Endothelial cell of umbilical vein (primary cell): ENCODE results near the gene WDR27. TPM values are rescaled to one million over a fixed set of nuclear protein-coding genes. Genes with fewer than 3 reads are reported as not detected.

Experiments used
- BruUV-seq: library from RNA; stranded (reverse); fragments of 400-500 nt; replicated peaks from 2 replicates; lab custom pipeline; 2021; lab: Mats Ljungman, UMichigan
- CTCF ChIA-PET: fragments of 300-600, 350-600 bp; sonication (Branson Sonifier 250); formaldehyde crosslinking; loops from one replicate; lab custom pipeline; 2021; ENCODE audit warnings: antibody characterized with exemption, inconsistent platforms; lab: Charles Lee
- POLR2A ChIA-PET: fragments of 300-600, 350-600 bp; sonication (Branson Sonifier 250); formaldehyde crosslinking; loops from one replicate; lab custom pipeline; 2021; ENCODE audit warnings: antibody characterized with exemption, inconsistent platforms; lab: Charles Lee
- DNase-seq: peaks from one replicate; pipeline ENCODE4 v3.0.0-alpha.2; 2011; ENCODE audit warnings: low read depth, low spot score
- FAIRE-seq: peaks from 2 replicates; lab custom pipeline; 2011; peaks lifted over from hg19 to GRCh38; lab: Jason Lieb, UNC
- H2AFZ ChIP-seq: 2 replicates; pipeline ENCODE4 v1.6.0; 2012; ENCODE audit warnings: low read depth, low read length, control low read depth, inconsistent platforms
- H3K27ac ChIP-seq: 2 replicates; pipeline ENCODE4 v1.5.1; 2011; ENCODE audit warnings: low read depth, mild to moderate bottlenecking, control low read depth, low read length, moderate library complexity; ENCODE audit not compliant: insufficient read depth
- H3K27me3 ChIP-seq, 2 experiments: 2 replicates each; pipeline versions ENCODE4 v1.6.0 to v1.6.1; 2011; ENCODE audit warnings: low read length in 2 of 2, mixed read lengths in 1 of 2; ENCODE audit not compliant: control insufficient read depth in 2 of 2, insufficient read depth in 2 of 2
- H3K36me3 ChIP-seq, 2 experiments: 2 replicates in 1 of 2; 3 replicates in 1 of 2; pipeline ENCODE4 v1.5.1; 2011; ENCODE audit warnings: low read length in 2 of 2, mild to moderate bottlenecking in 1 of 2, moderate library complexity in 1 of 2; ENCODE audit not compliant: control insufficient read depth in 2 of 2, insufficient read depth in 2 of 2; ENCODE audit errors: extremely low read depth in 1 of 2
- H3K4me1 ChIP-seq: 3 replicates; pipeline ENCODE4 v1.5.1; 2011; ENCODE audit warnings: mild to moderate bottlenecking, low read length; ENCODE audit not compliant: control insufficient read depth, insufficient read depth; ENCODE audit errors: extremely low read depth
- H3K4me2 ChIP-seq: 2 replicates; pipeline ENCODE4 v1.6.1; 2011; ENCODE audit warnings: low read length, control low read depth, mixed read lengths; ENCODE audit not compliant: insufficient read depth
- H3K4me3 ChIP-seq, 3 experiments: fragments of 200-600 bp in 1 of 3; sonication (generic), shearing (Covaris generic) in 1 of 3; replicated peaks in 1 of 3; 2 replicates each; pipeline ENCODE4 v1.5.1; 2011 to 2016; ENCODE audit warnings: control low read depth in 3 of 3, low read length in 3 of 3, mild to moderate bottlenecking in 2 of 3, inconsistent platforms in 1 of 3, low read depth in 1 of 3, moderate library complexity in 1 of 3; ENCODE audit not compliant: insufficient read depth in 1 of 3
- H3K79me2 ChIP-seq: 2 replicates; pipeline ENCODE4 v1.6.0; 2012; ENCODE audit warnings: low read length, inconsistent platforms; ENCODE audit not compliant: control insufficient read depth, insufficient read depth
- H3K9ac ChIP-seq: replicated peaks from 2 replicates; pipeline ENCODE3; 2011; ENCODE audit warnings: low read length, control low read depth; ENCODE audit not compliant: insufficient read depth; ENCODE audit errors: extremely low read depth
- H3K9me1 ChIP-seq: replicated peaks from 3 replicates; pipeline ENCODE4 v1.6.0; 2011; ENCODE audit warnings: mild to moderate bottlenecking, low read length; ENCODE audit not compliant: control insufficient read depth, insufficient read depth; ENCODE audit errors: extremely low read depth
- H3K9me3 ChIP-seq: replicated peaks from 2 replicates; pipeline ENCODE4 v1.5.1; 2012; ENCODE audit warnings: low read length, inconsistent platforms; ENCODE audit not compliant: control insufficient read depth, insufficient read depth
- H4K20me1 ChIP-seq: replicated peaks from 2 replicates; pipeline ENCODE3; 2011; ENCODE audit warnings: mild to moderate bottlenecking, low read length; ENCODE audit not compliant: control insufficient read depth, insufficient read depth; ENCODE audit errors: extremely low read depth
- EZH2 ChIP-seq: IDR thresholded peaks from 2 replicates; pipeline ENCODE4 v1.6.1; 2012; ENCODE audit warnings: borderline replicate concordance, low read depth, mild to moderate bottlenecking, moderate library complexity, low read length, inconsistent platforms; ENCODE audit not compliant: severe bottlenecking
- FOS ChIP-seq: IDR thresholded peaks from 2 replicates; pipeline ENCODE4 v1.6.1; 2011; ENCODE audit warnings: mild to moderate bottlenecking, low read length, moderate library complexity, borderline replicate concordance; ENCODE audit not compliant: insufficient read depth
- GATA2 ChIP-seq: IDR thresholded peaks from 2 replicates; pipeline ENCODE4 v1.7.0; 2011; ENCODE audit warnings: low read depth, mild to moderate bottlenecking, moderate library complexity, mixed read lengths, low read length; ENCODE audit not compliant: insufficient read length, insufficient read depth
- JUN ChIP-seq: IDR thresholded peaks from 2 replicates; pipeline ENCODE4 v1.6.1; 2011; ENCODE audit warnings: borderline replicate concordance, low read depth; ENCODE audit not compliant: insufficient read length, insufficient read depth
- MAX ChIP-seq: IDR thresholded peaks from 2 replicates; pipeline ENCODE4 v1.6.1; 2011; ENCODE audit not compliant: insufficient read depth, insufficient read length
- MYC ChIP-seq: IDR thresholded peaks from one replicate; pipeline ENCODE4 v1.6.1; 2011; ENCODE audit warnings: mild to moderate bottlenecking, low read depth, low read length
- POLR2A ChIP-seq: IDR thresholded peaks from 2 replicates; pipeline ENCODE4 v1.6.1; 2012; ENCODE audit warnings: low read depth, mild to moderate bottlenecking, control low read depth, low read length
- POLR2AphosphoS5 ChIP-seq: IDR thresholded peaks from 2 replicates; pipeline ENCODE4 v1.6.1; 2012; ENCODE audit warnings: low read depth, mild to moderate bottlenecking, control low read depth, low read length, moderate library complexity; ENCODE audit not compliant: insufficient read depth
- dilution Hi-C: fragments of 300-500 bp; cut with MboI; formaldehyde crosslinking; loops from one replicate; pipeline ENCODE4 v1.15.0; 2019; ENCODE audit warnings: low sequenced_read_pairs; ENCODE audit not compliant: extremely low pct_ligation_motif_present
- intact Hi-C: fragments of 100-400 bp; cut with micrococcal nuclease; formaldehyde crosslinking; loops from one replicate; pipeline ENCODE4 v1.10.0; 2022
- polyA plus RNA-seq, 4 experiments: library from polyadenylated mRNA; depleted of rRNA in 3 of 4; stranded (reverse) in 3 of 4; unstranded in 1 of 4; fragments of >200 nt; gene quantifications; 2 replicates each; pipeline versions ENCODE4 v1.2.1 to v1.2.3, GENCODE V29; 2011 to 2012; ENCODE audit warnings: missing spikeins in 1 of 4
- total RNA-seq: library from RNA; stranded (reverse); gene quantifications from 2 replicates; pipeline ENCODE4 v1.2.3, GENCODE V29; 2021
- TF ChIP-seq, protein P1 (sequence below), 2 donors: IDR thresholded peaks; 1 replicate in 1 of 2; 2 replicates in 1 of 2; pipeline ENCODE4 v1.5.1; 2011; ENCODE audit warnings: low read length in 2 of 2, mild to moderate bottlenecking in 2 of 2, moderate library complexity in 2 of 2, control low read depth in 1 of 2, inconsistent platforms in 1 of 2, low read depth in 1 of 2; ENCODE audit not compliant: insufficient read depth in 1 of 2; ENCODE audit errors: extremely low read depth in 1 of 2

The WDR27 gene
- total and polyA plus RNA-seq, 2 donors (not counting 3 experiments of a cell fraction or from before 2014, with no cell fraction given): 60.1 to 69.7 TPM

DNA sequence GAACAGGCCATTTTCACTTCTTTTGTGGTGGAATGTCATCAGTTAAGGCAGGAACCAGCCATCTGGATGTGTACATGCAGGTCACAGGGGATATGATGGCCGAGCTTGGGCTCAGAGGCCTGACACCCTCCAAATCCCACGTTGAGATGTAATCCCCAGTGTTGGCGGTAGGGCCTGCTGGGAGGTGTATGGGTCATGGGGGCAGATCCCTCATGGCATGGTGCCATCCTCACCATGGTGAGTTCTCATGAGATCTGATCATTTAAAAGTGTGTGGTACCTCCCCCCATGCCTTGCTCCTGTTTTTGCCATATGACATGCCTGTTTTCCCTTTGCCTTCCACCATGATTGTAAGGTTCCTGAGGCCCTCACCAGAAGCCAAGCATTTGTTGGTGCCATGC, 26.8 kb downstream of the WDR27 start:
- CTCF ChIA-PET: no interaction called here
- DNase-seq: no peak
- POLR2A ChIA-PET: no interaction called here

More for the DNA sequence above, 26.8 kb downstream of the WDR27 start:
- no peaks in the 10 kb centered on the region for H3K79me2 ChIP-seq
- no peaks in the 10 kb centered on the region for H3K9me3 ChIP-seq
- H3K27ac ChIP-seq: no peak overlapping the region
- no peaks in the 10 kb centered on the region for H4K20me1 ChIP-seq
- dilution Hi-C loops: no loop called here
- no peak for TF ChIP-seq POLR2A
- TF ChIP-seq JUN: no peak
- TF ChIP-seq GATA2: no peak
- no peak for TF ChIP-seq MAX
- TF ChIP-seq FOS: no peak
- TF ChIP-seq EZH2: no peak
- TF ChIP-seq, protein P1, sequence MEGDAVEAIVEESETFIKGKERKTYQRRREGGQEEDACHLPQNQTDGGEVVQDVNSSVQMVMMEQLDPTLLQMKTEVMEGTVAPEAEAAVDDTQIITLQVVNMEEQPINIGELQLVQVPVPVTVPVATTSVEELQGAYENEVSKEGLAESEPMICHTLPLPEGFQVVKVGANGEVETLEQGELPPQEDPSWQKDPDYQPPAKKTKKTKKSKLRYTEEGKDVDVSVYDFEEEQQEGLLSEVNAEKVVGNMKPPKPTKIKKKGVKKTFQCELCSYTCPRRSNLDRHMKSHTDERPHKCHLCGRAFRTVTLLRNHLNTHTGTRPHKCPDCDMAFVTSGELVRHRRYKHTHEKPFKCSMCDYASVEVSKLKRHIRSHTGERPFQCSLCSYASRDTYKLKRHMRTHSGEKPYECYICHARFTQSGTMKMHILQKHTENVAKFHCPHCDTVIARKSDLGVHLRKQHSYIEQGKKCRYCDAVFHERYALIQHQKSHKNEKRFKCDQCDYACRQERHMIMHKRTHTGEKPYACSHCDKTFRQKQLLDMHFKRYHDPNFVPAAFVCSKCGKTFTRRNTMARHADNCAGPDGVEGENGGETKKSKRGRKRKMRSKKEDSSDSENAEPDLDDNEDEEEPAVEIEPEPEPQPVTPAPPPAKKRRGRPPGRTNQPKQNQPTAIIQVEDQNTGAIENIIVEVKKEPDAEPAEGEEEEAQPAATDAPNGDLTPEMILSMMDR (IDR thresholded peaks at IDR 0.05; ENCODE audit: extremely low read depth in 1 of 2, insufficient read depth in 1 of 2, low read depth in 1 of 2, low read length in 2 of 2): no peak
- no peak for TF ChIP-seq POLR2AphosphoS5
- TF ChIP-seq MYC: no peak
- H3K27me3 ChIP-seq: no peaks in the 10 kb centered on the region
- H3K9ac ChIP-seq: no peak overlapping the region
- H2AFZ ChIP-seq: no peak overlapping the region
- BruUV-seq: no TSS peak
- no peak for FAIRE-seq
- peaks cover 11% of the 10 kb centered on the region for H3K4me1 ChIP-seq
- H3K4me3 ChIP-seq: no peak overlapping the region
- H3K9me1 ChIP-seq: no peaks in the 10 kb centered on the region
- intact Hi-C loops: no loop called here
- H3K4me2 ChIP-seq: no peak overlapping the region
- peaks cover 0 to 4% of the 10 kb centered on the region in 2 experiments for H3K36me3 ChIP-seq
